Putamen (tissue), 1 donor: ENCODE measurements around the gene DEPDC5.

Experiments
- DNase-seq: peaks from one replicate; pipeline ENCODE4 v3.0.0-alpha.2; 2016; ENCODE audit warnings: low spot score

The DEPDC5 gene

DNA sequence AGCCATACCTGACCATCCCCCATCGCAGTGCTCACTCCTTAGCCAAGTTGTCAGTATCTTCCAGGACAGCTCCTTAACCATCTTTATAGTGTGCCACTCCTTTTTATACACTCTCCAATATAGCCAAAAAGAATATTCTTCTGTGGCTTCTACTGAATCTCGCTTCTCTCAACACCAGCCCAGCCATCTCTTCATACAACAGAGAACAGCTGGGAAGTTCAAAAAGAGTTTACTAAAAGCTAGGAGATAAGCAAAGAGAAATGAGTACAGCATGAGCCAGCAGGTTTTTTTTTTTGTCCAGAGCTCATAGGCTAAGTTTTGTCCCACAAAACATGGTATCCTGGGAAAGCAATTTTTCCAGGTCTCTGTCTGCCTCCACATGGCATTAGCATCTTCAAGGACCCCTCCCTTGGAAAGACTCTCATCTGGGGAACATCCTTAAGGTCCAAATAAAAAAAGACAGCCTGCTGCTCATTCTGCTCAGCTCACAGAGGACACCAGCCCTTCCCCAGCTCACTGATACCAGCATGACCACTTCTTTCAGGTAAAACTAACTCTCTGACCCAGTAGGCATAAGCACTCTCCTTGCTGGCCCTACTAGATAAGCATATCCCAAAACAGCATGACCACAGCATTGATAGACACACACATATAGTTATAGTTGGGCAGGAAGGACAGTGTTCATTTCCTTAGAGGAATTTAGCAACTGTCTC lies 141.7 kb downstream of the DEPDC5 start:
- no peak for DNase-seq

DNA sequence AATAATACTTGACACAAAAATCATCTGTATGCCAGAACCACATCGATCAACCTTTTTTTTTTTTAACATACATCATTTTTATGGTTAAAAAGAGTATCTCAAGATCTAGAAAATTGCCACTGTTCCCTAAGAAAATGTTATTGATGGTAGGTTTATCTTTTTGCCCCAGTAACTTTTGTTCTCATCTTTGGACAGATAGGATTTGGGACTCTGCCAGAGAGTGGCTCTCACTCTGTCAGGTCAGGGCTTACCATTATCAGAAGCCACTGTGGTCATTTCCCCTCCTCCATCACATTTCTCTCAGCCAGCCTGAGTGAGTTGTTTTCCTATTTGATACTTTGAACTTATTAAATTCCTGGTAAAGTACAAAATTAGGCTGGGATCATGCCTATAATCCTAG lies 142.7 kb downstream of the DEPDC5 start:
- no peak for DNase-seq

- DNase-seq, result peak; percentile 45
Measured at GRCh38 chr22:31897842-31898805, 144.3 kb downstream of the DEPDC5 start.

- peak; percentile 49 for DNase-seq
Measured at GRCh38 chr22:31898926-31899325, 145.1 kb downstream of the DEPDC5 start.

GRCh38 chr22:31899669-31900068 lies 145.8 kb downstream of the DEPDC5 start:
- DNase-seq, result no peak

DNA sequence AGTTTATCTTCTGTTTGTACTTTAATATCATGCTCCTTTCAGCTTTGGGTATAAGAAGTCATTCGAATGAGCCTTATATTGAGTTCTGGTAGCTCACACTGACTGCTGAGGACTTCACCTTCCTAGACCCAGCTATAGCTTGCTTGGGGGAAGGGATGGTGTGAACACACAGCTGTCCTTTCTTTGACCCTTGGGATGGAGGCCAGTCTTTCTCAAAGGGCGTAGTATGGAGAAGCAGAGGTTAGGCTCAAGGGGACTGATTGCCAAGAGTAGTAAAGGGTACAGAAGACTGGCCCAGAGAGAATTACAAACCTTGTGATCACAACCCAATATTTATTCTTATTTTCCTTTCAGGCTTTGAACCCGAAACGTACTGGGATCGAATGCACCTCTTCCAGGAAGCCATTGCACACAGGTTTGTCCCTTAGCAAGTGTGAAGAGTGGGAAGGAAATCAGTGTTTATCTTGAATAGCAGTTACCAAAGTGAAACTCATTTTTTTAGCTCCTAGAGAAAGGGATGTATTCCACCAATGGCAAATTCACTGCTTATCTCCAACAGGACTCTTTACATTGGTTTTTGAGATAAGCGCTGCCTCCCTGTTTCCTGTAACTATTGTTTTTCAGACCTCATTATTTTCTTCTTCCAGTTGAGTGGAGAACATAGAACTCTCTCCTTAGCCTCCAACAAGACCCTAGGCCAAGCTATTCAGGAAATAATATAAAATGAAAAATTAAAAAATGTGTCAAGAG lies 147.7 kb downstream of the DEPDC5 start:
- DNase-seq, result no peak

DNA sequence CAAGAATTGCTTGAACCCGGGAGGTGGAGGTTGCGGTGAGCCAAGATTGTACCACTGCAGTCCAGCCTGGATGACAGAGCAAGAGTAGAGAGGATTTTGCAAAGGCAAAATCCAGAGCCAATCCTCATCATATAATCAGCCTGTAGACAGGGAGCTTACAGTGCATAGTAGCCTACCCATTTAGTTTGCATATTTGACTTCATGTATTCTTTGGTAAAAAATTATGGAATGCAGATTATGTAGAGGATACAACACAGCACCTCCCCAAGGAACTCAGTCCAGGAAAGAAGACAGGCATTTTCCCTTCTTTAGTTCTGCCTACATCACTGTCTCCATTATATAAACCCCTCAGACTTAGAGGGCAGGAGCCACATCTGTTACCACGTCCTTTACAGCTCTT lies 150.8 kb downstream of the DEPDC5 start:
- DNase-seq, result no peak

GRCh38 chr22:31905356-31905755 lies 151.5 kb downstream of the DEPDC5 start:
- DNase-seq, result no peak

DNA sequence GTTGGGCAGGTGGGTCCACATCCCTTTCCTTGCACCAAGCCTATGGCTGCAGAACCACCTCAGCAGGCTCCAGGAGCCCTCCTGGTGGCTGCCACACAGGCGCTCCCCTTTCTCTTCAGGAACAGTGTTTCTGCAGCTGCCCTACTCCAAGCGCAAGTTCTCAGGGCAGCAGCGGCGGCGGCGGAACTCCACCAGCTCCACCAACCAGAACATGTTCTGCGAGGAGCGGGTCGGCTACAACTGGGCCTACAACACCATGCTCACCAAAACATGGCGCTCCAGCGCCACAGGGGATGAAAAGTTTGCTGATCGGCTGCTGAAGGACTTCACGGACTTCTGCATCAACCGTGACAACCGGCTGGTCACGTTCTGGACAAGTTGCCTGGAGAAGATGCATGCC lies 152.3 kb downstream of the DEPDC5 start:
- DNase-seq, result no peak

- no peak for DNase-seq
Measured at GRCh38 chr22:31906569-31906968, 152.8 kb downstream of the DEPDC5 start.

DNA sequence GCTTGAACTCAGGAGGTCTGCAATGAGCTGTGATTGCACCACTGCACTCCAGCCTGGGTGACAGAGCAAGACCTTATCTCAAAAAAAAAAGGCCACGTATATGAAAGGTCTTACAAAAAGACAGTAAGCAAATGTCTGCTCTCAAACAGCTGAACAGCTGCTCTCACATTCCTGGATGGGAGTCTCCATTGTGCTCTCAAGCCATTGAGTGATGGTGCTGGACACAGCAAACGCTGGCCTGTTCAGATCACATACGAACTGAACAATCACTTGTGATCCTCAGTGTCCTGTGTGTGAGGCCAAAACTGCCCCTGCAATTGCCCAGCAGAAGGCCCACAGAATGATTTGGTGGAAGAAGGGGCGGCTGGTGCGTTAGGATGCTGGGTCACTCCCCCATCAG lies 156.2 kb downstream of the DEPDC5 start:
- DNase-seq, result no peak

DNA sequence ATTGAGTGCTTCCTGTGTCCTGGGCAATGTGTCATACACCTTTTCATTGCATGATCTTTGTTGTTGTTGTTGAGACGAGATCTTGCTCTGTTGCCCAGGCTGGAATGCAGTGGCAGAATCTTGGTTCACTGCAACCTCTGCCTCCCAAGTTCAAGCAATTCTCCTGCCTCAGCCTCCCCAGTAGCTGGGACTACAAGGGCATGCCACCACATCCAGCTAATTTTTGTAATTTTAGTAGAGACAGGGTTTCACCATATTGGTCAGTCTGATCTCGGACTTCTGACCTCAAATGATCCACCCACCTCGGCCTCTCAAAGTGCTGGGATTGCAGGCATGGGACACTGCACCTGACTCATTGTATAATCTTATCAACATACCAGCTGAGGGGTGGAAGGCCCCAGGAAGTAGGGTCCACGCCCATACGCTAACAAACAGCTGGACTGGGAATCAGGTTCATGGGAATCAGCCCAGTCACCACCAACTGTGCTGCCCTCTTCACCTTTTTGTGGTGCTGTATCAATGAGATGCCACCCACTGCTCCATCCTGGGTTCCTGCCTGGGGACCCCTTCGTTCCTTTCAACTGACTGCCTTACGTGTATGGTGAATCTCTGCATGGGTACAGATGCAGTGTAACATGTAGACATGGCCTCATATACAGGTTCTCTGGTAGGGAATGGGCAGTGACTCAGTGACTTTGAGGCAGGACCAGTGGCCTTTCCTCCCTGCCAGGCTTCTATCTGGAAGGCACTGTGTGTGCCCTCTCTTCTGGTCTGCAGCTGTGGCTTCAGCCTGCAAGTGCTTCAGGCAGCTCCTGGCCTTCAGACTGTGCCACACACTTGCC lies 158.0 kb downstream of the DEPDC5 start:
- no peak for DNase-seq

- DNase-seq, result no peak
Measured at GRCh38 chr22:31912407-31912743, 158.6 kb downstream of the DEPDC5 start.

- no peak for DNase-seq
Measured at GRCh38 chr22:31915586-31915985, 161.8 kb downstream of the DEPDC5 start.

DNA sequence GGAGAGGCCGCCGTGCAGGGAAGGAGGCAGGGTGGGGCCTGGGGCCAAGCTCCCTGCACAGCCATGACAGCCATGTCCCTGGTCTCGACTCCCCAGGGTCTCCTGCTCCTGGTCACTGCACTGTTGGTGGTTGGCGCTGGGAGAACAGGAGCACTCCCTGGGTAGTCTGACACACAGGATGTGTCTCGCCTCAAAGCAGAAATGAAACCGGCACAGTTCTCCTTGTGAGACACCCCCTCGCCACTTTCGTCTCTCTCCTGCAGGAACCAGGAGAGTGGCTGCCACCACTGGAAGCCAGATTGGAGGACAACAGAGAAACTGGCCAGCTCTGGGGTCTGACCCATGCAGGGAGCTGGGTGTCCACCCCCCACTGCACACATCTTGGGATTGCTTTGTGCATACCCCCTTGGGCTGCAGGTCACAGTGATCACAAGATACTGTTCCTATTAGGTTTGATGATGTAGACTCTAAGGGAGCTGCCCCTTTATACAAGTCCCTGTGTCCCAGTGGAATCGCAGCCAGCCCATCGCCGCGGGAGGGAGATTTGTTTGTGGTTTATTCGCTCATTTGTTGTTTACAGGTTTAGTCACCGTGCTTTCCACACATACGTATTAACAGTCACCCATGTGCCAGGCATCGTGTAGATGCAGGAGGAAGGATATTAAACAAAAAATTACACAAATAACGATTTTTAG lies 163.6 kb downstream of the DEPDC5 start:
- DNase-seq, result no peak

DNA sequence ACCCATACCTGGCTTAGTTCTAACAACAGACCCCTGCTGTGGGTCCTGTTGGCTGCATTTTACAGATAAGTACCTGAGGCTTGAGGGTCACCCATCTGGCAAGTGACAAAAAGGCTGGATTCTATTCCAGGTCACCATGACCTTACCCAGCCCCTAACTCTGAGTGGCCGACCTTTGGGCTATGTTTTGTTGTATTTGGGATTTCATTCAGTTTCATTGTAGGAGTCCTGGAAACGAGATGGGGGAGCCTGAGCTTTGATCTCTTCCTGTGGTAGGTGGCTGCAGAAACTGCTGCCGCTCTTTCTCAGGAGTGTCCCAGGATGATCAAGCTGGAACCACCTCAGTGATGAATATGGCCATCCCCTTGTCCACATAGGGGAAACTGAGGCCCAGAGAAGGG lies 165.9 kb downstream of the DEPDC5 start:
- no peak for DNase-seq

- peak; percentile 58 for DNase-seq
Measured at GRCh38 chr22:31920306-31920705, 166.5 kb downstream of the DEPDC5 start.

DNA sequence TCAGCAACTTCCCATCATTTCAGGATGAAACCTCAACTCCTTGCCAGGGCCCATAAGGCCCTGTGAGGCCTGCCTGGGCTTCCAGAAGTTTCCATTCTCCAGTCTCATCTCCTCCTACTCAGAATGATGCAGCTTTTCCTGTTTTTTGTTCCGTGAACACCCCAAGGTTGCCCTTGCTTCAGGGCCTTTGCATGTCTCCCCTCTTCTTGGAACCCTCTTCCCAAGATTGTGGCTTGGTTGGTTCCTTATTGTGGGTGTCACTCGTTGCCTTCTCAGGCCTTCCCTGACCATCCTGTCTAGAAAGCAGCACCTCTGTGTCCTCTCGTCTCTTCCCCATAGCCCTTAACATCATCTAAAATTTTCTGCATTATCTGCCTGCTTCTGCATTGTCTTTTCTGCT lies 167.3 kb downstream of the DEPDC5 start:
- no peak for DNase-seq

- no peak for DNase-seq
Measured at GRCh38 chr22:31922534-31922933, 168.7 kb downstream of the DEPDC5 start.

- DNase-seq, result peak; percentile 58
Measured at GRCh38 chr22:31923136-31923535, 169.3 kb downstream of the DEPDC5 start.

DNA sequence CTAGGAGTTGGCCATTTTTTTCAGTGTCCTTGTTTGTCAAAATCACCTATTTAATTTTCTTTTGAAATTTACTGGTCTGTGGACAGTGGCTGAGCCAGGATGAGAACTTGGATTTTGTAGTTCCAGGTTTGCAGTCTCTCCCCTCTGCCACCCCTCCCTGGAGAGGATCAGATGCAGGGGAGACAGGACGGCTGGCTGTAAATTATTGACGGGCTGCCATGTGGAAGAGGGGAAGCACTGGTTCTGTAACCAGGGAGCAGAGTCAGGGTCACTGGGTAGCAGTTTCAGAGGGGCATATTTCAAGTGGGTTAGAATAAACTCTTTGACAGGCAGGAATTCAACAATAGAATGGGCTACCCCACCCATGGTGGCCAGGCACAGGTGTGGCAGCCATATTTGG lies 169.9 kb downstream of the DEPDC5 start:
- DNase-seq, result no peak
